CD4-positive, CD25-positive, alpha-beta regulatory T cell (primary cell): ENCODE results near the gene LDLRAD3. TPM values are rescaled to one million over a fixed set of nuclear protein-coding genes. Genes with fewer than 3 reads are reported as not detected.
"Not testable (repeated sequence)": the region's sequence is repeated elsewhere in the genome, so short reads cannot be mapped to it uniquely, and the experiment has no call there.

ENCODE experiments used
- ATAC-seq, 2 donors: fragments of 150-1000 bp; cut with Tn5 transposase; one replicate each; pipeline ENCODE4 v1.10.0; 2021; ENCODE audit warnings: low read depth in 2 of 2, moderate number of reproducible peaks in 2 of 2, moderate library complexity in 1 of 2
- DNase-seq, 3 donors: peaks; one replicate each; pipeline versions ENCODE4 v3.0.0 to v3.0.0-alpha.2; 2012 to 2022; ENCODE audit warnings: mixed read lengths in 1 of 3
- H3K27ac ChIP-seq: one replicate; pipeline ENCODE4 v1.7.0; 2013; ENCODE audit warnings: mild to moderate bottlenecking, low read length; ENCODE audit not compliant: insufficient read depth, poor library complexity, severe bottlenecking
- H3K27me3 ChIP-seq: one replicate; pipeline ENCODE4 v1.7.0; 2013; ENCODE audit warnings: low read length; ENCODE audit not compliant: control insufficient read depth, insufficient read depth
- H3K36me3 ChIP-seq: one replicate; pipeline ENCODE4 v1.7.0; 2013; ENCODE audit warnings: mild to moderate bottlenecking, low read length, moderate library complexity; ENCODE audit not compliant: control insufficient read depth, insufficient read depth
- H3K4me1 ChIP-seq: 2 replicates; pipeline ENCODE4 v1.7.0; 2013; ENCODE audit warnings: mild to moderate bottlenecking, low read length; ENCODE audit not compliant: insufficient read depth, control insufficient read depth, poor library complexity, severe bottlenecking
- H3K4me3 ChIP-seq: one replicate; pipeline ENCODE4 v1.7.0; 2013; ENCODE audit warnings: low read depth, mild to moderate bottlenecking, low read length, moderate library complexity
- H3K9me3 ChIP-seq, 2 experiments: 1 replicate in 1 of 2; 2 replicates in 1 of 2; pipeline ENCODE4 v1.7.0; 2013; ENCODE audit warnings: low read length in 2 of 2, mild to moderate bottlenecking in 1 of 2, moderate library complexity in 1 of 2; ENCODE audit not compliant: control insufficient read depth in 2 of 2
- H3K27ac Mint-ChIP-seq, 3 donors: one replicate each; pipeline ENCODE4 v1.8.0; 2020 to 2022; ENCODE audit warnings: mild to moderate bottlenecking in 3 of 3, mixed read lengths in 3 of 3, moderate library complexity in 2 of 3
- H3K27me3 Mint-ChIP-seq: one replicate; pipeline ENCODE4 v1.8.0; 2022; ENCODE audit warnings: mild to moderate bottlenecking, mixed read lengths
- H3K36me3 Mint-ChIP-seq: one replicate; pipeline ENCODE4 v1.8.0; 2020; ENCODE audit warnings: mixed read lengths
- H3K4me1 Mint-ChIP-seq, 4 donors: one replicate each; pipeline ENCODE4 v1.8.0; 2020 to 2022; ENCODE audit warnings: mixed read lengths in 4 of 4, mild to moderate bottlenecking in 1 of 4
- H3K4me3 Mint-ChIP-seq, 4 donors: one replicate each; pipeline ENCODE4 v1.8.0; 2020 to 2022; ENCODE audit warnings: mild to moderate bottlenecking in 4 of 4, mixed read lengths in 4 of 4, moderate library complexity in 3 of 4
- H3K9me3 Mint-ChIP-seq, 7 donors: one replicate each; pipeline ENCODE4 v1.8.0; 2020 to 2022; ENCODE audit warnings: mixed read lengths in 7 of 7, mild to moderate bottlenecking in 3 of 7, moderate library complexity in 2 of 7
- polyA plus RNA-seq, 4 donors: library from polyadenylated mRNA; unstranded; fragments of 300-500 nt; fragmentation: Illumina TruSeq; gene quantifications; one replicate each; pipeline ENCODE4 v1.2.3, GENCODE V29; 2021
- total RNA-seq: library from RNA; stranded (reverse); gene quantifications from one replicate; pipeline ENCODE4 v1.2.3, GENCODE V29; 2022

The LDLRAD3 gene
- total and polyA plus RNA-seq, 5 donors from 2014 or later: 0.06 TPM; not detected in 4

DNA sequence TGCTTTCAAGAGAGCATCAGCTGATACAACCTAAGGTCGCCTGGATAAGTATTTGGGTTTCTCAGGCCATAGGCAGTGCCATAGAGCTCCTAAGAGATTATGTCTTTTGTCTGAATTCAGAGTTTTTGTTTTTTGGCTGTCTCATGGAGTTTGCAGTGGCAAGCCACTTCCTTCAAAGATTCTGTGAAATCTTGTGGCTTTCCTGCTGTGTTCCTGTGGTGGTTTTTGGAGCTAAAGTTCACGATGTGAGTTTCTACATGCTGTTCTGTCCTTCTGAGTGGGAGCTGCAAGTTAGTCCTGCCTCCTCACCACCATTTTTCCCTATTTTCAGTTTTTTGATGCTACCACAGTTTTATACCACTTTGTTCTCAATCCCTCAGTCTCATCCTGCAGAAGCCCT lies 234.0 kb downstream of the LDLRAD3 start:
- Histone ChIP-seq H3K4me3 (no peak overlapping the region), H3K27me3 (no peaks in the 10 kb centered on the region), H3K27ac (no peak overlapping the region), H3K4me1 (no peaks in the 10 kb centered on the region), H3K36me3 (no peaks in the 10 kb centered on the region), H3K9me3 (no peaks in the 10 kb centered on the region)
- Mint-ChIP-seq H3K36me3 (peaks cover 5% of the 10 kb centered on the region), H3K4me3 (no peak overlapping the region), H3K9me3 (peaks cover 0 to 5% (median 1%) of the 10 kb centered on the region in 7 donors), H3K27me3 (peaks cover 8% of the 10 kb centered on the region), H3K4me1 (no peaks in the 10 kb centered on the region), H3K27ac (no peak overlapping the region)
- DNase-seq (no peak), ATAC-seq (no peak)

DNA sequence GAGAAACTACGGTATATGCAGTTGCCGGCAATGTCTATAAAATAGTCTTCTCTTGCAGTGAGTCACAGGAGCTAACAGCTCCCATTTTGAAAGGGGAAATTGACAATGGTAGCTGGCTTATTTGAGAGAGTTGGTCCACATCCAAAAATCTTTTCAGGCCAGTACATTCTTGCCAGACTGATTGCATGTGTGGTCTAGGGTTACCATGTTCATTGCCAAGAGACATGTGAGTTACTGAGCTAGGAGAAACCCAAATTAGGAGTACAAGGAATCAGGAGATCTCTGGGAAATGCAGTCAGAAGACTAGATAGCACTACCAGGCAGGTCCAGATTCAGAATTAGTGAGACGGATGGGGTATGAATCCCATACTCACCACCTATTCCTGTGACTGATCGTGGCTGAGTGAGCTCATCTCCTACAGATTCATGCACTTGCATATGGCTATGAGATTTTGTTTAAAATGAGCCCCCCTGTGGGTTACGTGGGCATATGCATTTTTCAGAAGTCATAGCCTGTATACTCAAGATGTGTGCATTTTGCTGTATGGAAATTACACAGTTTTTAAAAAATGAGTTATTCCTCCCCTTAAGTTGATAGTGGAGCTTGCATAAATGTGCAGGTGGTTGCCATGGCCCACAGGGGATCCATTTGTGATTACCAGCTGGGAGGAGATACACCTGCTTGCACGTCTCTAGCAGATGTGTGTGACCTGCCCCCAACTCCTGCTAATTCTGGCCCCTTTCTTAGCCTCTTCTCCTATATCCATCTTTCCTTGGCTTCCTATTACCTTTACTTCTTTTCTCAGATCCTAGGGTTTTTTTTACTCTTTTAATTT lies 242.7 kb downstream of the LDLRAD3 start:
- H3K27me3 ChIP-seq: no peaks in the 10 kb centered on the region
- H3K36me3 Mint-ChIP-seq: no peaks in the 10 kb centered on the region
- no peaks in the 10 kb centered on the region for H3K4me1 ChIP-seq
- ATAC-seq (no peak), DNase-seq (no peak)
- H3K9me3 Mint-ChIP-seq: no peaks in the 10 kb centered on the region
- H3K4me3 Mint-ChIP-seq: no peak overlapping the region
- peaks cover 6% of the 10 kb centered on the region for H3K27me3 Mint-ChIP-seq
- H3K4me3 ChIP-seq: no peak overlapping the region
- no peaks in the 10 kb centered on the region for H3K36me3 ChIP-seq
- no peaks in the 10 kb centered on the region for H3K4me1 Mint-ChIP-seq
- H3K9me3 ChIP-seq: no peaks in the 10 kb centered on the region
- no peak overlapping the region for H3K27ac ChIP-seq
- no peak overlapping the region for H3K27ac Mint-ChIP-seq

DNA sequence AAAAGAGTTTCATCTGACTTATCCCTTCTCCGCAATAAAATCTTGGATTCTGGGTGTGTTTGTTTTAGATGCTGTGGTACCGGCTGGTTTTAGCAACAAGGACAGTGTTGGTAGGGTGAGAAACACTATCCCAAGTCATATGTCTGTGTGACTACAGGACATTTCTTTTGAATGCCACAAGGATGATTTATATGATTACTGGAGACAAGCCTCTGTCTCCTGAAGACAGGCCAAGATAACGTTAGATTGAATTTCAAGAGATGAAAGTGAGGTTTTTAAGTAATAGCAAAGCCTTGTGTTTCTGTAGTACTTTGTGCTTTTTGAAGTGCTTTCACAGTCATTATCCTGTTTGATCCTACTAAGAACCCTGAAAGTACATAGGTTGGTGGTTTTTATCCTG lies 243.8 kb downstream of the LDLRAD3 start:
- ATAC-seq: no peak
- no peaks in the 10 kb centered on the region for H3K36me3 Mint-ChIP-seq

DNA sequence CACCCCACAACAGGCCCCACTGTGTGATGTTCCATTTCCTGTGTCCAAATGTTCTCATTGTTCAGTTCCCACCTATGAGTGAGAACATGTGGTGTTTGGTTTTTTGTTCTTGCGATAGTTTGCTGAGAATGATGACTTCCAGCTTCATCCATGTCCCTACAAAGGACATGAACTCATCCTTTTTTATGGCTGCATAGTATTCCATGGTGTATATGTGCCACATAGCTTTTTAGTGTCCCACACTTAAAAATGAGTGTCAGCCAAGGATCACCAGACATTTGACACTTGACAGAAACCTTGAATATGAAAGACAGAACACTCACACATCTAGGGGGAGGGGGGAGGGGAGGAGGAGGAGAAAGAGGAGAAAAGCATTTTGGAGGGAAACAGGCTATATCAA lies 245.9 kb downstream of the LDLRAD3 start:
- H3K27me3 ChIP-seq, H3K27ac ChIP-seq, H3K9me3 Mint-ChIP-seq, H3K4me1 ChIP-seq, H3K36me3 Mint-ChIP-seq, H3K9me3 ChIP-seq, ATAC-seq, H3K4me1 Mint-ChIP-seq, H3K27ac Mint-ChIP-seq, H3K4me3 Mint-ChIP-seq, H3K4me3 ChIP-seq, DNase-seq, H3K27me3 Mint-ChIP-seq, H3K36me3 ChIP-seq: not testable (repeated sequence)

More for the DNA sequence above, 243.8 kb downstream of the LDLRAD3 start:
- no peaks in the 10 kb centered on the region for H3K9me3 Mint-ChIP-seq
- no peak overlapping the region for H3K27ac Mint-ChIP-seq
- no peak overlapping the region for H3K27ac ChIP-seq
- H3K36me3 ChIP-seq: no peaks in the 10 kb centered on the region
- H3K4me1 ChIP-seq: no peaks in the 10 kb centered on the region
- DNase-seq: no peak
- no peaks in the 10 kb centered on the region for H3K27me3 ChIP-seq
- no peak overlapping the region for H3K4me3 ChIP-seq
- peaks cover 4% of the 10 kb centered on the region for H3K27me3 Mint-ChIP-seq
- H3K4me1 Mint-ChIP-seq: no peaks in the 10 kb centered on the region
- no peak overlapping the region for H3K4me3 Mint-ChIP-seq
- no peaks in the 10 kb centered on the region for H3K9me3 ChIP-seq

DNA sequence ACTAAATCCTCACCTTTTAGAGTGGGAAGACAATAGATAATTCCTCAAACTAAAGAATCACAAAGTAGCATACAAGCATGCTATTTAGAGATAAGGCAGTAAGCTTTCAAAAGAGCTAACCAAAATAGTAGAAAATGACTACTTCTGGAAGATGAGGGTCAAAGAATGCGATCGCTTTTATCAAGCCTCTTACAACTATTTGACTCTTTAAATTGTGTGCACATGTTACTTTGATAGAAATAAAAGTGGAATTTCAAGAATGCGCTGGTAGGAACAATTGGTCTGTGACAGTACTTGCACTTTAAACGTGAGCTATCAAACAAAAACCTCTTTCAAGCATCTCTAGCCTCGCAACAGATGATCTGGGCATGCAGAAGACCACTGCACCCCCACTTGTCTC lies 248.1 kb downstream of the LDLRAD3 start:
- no peaks in the 10 kb centered on the region for H3K36me3 Mint-ChIP-seq
- H3K27me3 ChIP-seq: no peaks in the 10 kb centered on the region
- H3K9me3 ChIP-seq: no peaks in the 10 kb centered on the region
- no peaks in the 10 kb centered on the region for H3K36me3 ChIP-seq
- H3K4me1 Mint-ChIP-seq: no peaks in the 10 kb centered on the region
- H3K4me1 ChIP-seq: no peaks in the 10 kb centered on the region
- H3K27me3 Mint-ChIP-seq: no peaks in the 10 kb centered on the region
- ATAC-seq: no peak
- H3K9me3 Mint-ChIP-seq: no peaks in the 10 kb centered on the region
- H3K27ac ChIP-seq: no peak overlapping the region
- DNase-seq: no peak
- H3K27ac Mint-ChIP-seq: no peak overlapping the region
- no peak overlapping the region for H3K4me3 Mint-ChIP-seq
- H3K4me3 ChIP-seq: no peak overlapping the region

DNA sequence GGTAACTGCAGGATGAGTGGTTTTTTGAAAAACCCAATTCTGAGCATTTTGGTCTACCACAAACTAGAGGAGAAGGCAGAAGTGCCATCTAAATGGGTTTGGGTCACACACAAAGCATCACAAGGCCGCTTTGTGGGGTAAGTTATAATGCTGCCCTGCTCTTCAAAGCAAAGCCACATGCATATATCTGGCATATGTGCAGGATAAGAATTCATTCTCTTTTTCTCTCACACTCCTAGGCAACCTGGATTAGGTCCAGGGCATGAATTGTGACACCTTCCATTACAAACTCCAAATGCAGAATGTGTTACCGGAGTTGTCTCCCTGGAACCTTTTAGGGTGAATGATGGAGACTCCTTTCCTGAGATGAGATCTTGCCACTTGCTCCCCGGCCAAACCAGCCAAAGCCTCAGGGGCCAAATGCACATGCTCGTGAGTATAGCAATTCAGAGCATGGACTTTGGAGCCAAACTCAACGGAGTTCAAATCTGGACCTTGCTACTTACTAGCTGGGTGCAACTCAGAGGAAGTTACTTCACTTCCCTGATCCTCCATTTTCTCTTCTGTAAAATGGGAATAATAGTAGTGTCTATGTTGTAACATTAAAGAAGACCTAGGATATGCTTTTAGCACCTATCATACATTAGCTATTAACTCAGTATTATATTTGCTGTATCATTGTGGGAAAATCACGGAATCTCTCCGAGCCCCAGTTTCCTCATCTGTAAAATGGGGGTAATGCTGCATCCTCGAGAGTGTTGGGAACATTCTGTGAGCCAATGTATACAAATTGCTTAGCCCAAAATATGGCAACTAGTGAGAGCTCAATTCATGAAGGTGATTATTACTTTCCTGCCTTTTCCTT lies 248.8 kb downstream of the LDLRAD3 start:
- Histone ChIP-seq H3K4me3 (no peak overlapping the region), H3K9me3 (no peaks in the 10 kb centered on the region), H3K27me3 (no peaks in the 10 kb centered on the region), H3K36me3 (no peaks in the 10 kb centered on the region), H3K27ac (no peak overlapping the region), H3K4me1 (no peaks in the 10 kb centered on the region)
- DNase-seq: no peak
- H3K27me3 Mint-ChIP-seq: no peaks in the 10 kb centered on the region
- no peaks in the 10 kb centered on the region for H3K9me3 Mint-ChIP-seq
- ATAC-seq: no peak
- H3K4me1 Mint-ChIP-seq: no peaks in the 10 kb centered on the region
- H3K27ac Mint-ChIP-seq: no peak overlapping the region
- no peak overlapping the region for H3K4me3 Mint-ChIP-seq
- no peaks in the 10 kb centered on the region for H3K36me3 Mint-ChIP-seq

DNA sequence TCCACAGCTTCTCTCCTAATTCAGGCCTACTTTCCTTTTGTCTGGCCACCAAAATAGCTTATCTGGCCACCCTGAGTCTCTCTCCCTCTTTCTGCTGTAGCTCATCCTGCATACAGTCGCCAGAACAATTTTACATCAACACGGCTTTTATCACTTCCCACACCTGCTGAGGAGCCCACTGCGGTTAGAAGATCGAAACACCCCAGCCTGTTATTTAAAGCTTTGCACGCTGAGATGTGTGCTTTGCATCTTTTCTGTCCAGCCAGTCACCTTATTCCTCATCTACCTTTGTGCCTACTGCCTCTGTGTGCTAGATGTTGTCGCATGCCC lies 249.4 kb downstream of the LDLRAD3 start:
- Histone ChIP-seq H3K36me3 (no peaks in the 10 kb centered on the region), H3K27me3 (no peaks in the 10 kb centered on the region), H3K4me3 (no peak overlapping the region), H3K27ac (no peak overlapping the region), H3K9me3 (no peaks in the 10 kb centered on the region), H3K4me1 (no peaks in the 10 kb centered on the region)
- DNase-seq (no peak), ATAC-seq (no peak)
- no peak overlapping the region for H3K27ac Mint-ChIP-seq
- H3K36me3 Mint-ChIP-seq: no peaks in the 10 kb centered on the region
- no peak overlapping the region for H3K4me3 Mint-ChIP-seq
- H3K4me1 Mint-ChIP-seq: no peaks in the 10 kb centered on the region
- no peaks in the 10 kb centered on the region for H3K9me3 Mint-ChIP-seq
- no peaks in the 10 kb centered on the region for H3K27me3 Mint-ChIP-seq
